Left renal pelvis (tissue), 4 donors: ENCODE results near the gene PDCD1. TPM values are rescaled to one million over a fixed set of nuclear protein-coding genes. Genes with fewer than 3 reads are reported as not detected.
"Not testable (repeated sequence)": the region's sequence is repeated elsewhere in the genome, so short reads cannot be mapped to it uniquely, and the experiment has no call there.

Experiments
- DNase-seq, 4 donors: peaks; one replicate each; pipeline ENCODE4 v3.0.0-alpha.2; 2013; ENCODE audit warnings: low read depth in 4 of 4, low spot score in 3 of 4
- polyA plus RNA-seq, 4 donors: library from polyadenylated mRNA; unstranded; fragments of 120-200 nt; gene quantifications; one replicate each; pipeline ENCODE4 v1.2.1, GENCODE V29; 2013; ENCODE audit not compliant: insufficient read length in 4 of 4

Gene PDCD1
- polyA plus RNA-seq, result under 1 TPM in 2 of 4 donors, not detected in 2; 0.08 TPM

- DNase-seq, result no peak
Measured at GRCh38 chr2:241858206-241859016, at the start of gene PDCD1. TSS of gene PDCD1 (minus strand) at chr2:241858894. CDS start at chr2:241858838, 56 bp downstream.

- DNase-seq, result not testable (repeated sequence)
Measured at GRCh38 chr2:241907831-241908230, 49.1 kb upstream of the PDCD1 start.

- DNase-seq, result no peak
Measured at GRCh38 chr2:241906826-241907570, 48.3 kb upstream of the PDCD1 start.

GRCh38 chr2:241906378-241906770, 47.7 kb upstream of the PDCD1 start:
- not testable (repeated sequence) for DNase-seq

- DNase-seq, result no peak
Measured at GRCh38 chr2:241905716-241906377, 47.2 kb upstream of the PDCD1 start.

GRCh38 chr2:241904791-241905710, 46.4 kb upstream of the PDCD1 start:
- DNase-seq, result no peak

- DNase-seq, result no peak
Measured at GRCh38 chr2:241904011-241904718, 45.5 kb upstream of the PDCD1 start.

- DNase-seq, result no peak
Measured at GRCh38 chr2:241903121-241904010, 44.7 kb upstream of the PDCD1 start.

- DNase-seq, result no peak
Measured at GRCh38 chr2:241902357-241902991, 43.8 kb upstream of the PDCD1 start.

- DNase-seq, result peak in 1 of 4 donors; percentile 45
Measured at GRCh38 chr2:241901500-241902351, 43.0 kb upstream of the PDCD1 start.

GRCh38 chr2:241901018-241901380, 42.3 kb upstream of the PDCD1 start:
- no peak for DNase-seq

GRCh38 chr2:241900251-241901017, 41.7 kb upstream of the PDCD1 start:
- DNase-seq, result no peak

- DNase-seq, result no peak
Measured at GRCh38 chr2:241898463-241899270, 40.0 kb upstream of the PDCD1 start.

GRCh38 chr2:241897231-241897916, 38.7 kb upstream of the PDCD1 start:
- no peak for DNase-seq

GRCh38 chr2:241896746-241897201, 38.1 kb upstream of the PDCD1 start:
- DNase-seq, result no peak
